Measurements from ENCODE around the gene TMEM260.

DNA sequence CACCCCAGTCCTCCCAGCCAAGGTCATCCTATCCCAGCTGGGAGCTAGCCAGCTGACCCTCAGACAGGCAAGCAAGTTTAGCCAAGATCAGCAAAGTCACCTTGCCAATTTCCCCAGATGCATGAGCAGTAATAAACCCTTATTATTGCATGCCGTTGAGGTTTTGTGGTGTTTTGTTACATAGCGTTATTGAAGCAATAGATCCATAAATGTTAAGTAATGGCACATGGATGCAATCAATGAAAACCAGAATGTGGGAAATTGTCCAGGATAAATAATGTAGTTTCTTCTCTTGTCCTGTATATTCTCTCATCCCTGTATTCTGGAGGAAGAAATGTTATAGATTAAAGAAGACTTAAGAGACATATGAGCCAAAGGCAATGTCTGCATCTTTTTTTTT lies 18.0 kb upstream of the TMEM260 start:
- TF ChIP-seq, protein P1, sequence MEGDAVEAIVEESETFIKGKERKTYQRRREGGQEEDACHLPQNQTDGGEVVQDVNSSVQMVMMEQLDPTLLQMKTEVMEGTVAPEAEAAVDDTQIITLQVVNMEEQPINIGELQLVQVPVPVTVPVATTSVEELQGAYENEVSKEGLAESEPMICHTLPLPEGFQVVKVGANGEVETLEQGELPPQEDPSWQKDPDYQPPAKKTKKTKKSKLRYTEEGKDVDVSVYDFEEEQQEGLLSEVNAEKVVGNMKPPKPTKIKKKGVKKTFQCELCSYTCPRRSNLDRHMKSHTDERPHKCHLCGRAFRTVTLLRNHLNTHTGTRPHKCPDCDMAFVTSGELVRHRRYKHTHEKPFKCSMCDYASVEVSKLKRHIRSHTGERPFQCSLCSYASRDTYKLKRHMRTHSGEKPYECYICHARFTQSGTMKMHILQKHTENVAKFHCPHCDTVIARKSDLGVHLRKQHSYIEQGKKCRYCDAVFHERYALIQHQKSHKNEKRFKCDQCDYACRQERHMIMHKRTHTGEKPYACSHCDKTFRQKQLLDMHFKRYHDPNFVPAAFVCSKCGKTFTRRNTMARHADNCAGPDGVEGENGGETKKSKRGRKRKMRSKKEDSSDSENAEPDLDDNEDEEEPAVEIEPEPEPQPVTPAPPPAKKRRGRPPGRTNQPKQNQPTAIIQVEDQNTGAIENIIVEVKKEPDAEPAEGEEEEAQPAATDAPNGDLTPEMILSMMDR (conservative IDR thresholded peaks at IDR 0.05; ENCODE audit: low read depth, low read length), result no peak
- TF ChIP-seq EZH2 (IDR thresholded peaks at IDR 0.05; ENCODE audit: low read length, unreplicated experiment), result no peak
- TF ChIP-seq EZH2phosphoT487 (IDR thresholded peaks at IDR 0.05; ENCODE audit: borderline replicate concordance, low read length), result no peak
